GM21423 (cell line): ENCODE data around the gene STAT3.
"Not testable (repeated sequence)": the region's sequence is repeated elsewhere in the genome, so short reads cannot be mapped to it uniquely, and the experiment has no call there.

Experiments used
- ATAC-seq: cut with Tn5 transposase; IDR thresholded peaks from one replicate; pipeline ENCODE4 v1.9.1; 2021; ENCODE audit warnings: mild to moderate bottlenecking, moderate library complexity; ENCODE audit not compliant: unreplicated experiment

STAT3 gene

DNA sequence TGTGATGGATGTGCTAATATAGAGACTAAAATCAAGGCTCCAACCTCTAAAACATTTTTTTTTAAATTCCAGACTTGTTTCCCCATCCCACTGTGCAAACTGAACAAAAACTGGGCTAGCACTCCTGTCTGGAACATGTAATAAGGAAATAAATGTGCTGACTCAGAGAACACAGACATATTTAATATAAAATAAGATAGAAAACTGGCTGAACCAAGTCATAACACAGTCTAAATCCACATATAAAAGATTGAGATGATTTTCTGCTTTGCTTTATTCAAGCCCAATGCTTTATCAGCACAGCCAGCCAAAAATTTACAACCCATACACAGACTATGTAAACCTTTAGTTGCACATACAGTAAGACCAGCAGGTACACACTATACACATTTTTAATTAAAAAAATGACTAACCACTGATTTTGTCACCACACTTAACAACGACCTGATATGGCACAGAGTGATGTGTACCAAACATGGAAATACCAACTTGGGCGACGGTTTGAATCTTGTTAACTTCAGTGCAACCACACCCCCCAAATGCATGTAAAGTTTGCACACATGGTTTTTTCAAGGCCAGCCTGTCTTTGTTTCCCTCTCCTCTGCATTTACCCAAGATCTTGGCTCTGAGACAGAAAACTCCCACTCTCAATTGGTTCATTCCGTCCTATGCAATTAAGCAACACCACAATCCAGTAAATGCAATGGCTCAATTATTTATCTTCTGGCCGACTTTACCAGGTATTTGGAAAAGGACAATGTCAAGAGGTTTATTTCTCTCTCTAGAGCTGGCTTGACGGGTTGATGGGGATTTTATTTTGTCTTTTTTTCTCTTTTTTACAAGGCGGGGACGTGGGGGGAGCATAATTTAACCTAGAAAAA, 1.2 kb downstream of the STAT3 start:
- ATAC-seq: no peak

DNA sequence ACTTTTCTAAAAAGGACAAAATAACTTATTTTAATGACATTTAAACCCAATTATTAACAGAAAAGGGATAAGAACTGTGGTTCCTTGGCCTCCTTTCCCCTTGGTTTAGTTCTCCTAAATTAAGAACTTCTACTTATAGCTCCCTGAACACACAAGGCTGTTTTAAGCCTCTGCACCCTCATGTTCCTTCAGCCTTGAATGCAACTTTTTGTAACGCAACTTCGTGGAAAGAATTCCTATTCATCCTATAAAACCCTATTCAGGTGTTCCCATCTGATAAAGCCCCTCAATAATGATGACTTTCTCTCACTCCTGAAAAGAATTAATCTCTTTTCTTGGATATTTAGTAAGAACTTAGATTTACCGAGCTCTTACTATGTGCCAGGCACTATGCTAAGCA, 6.3 kb downstream of the STAT3 start:
- no peak for ATAC-seq

DNA sequence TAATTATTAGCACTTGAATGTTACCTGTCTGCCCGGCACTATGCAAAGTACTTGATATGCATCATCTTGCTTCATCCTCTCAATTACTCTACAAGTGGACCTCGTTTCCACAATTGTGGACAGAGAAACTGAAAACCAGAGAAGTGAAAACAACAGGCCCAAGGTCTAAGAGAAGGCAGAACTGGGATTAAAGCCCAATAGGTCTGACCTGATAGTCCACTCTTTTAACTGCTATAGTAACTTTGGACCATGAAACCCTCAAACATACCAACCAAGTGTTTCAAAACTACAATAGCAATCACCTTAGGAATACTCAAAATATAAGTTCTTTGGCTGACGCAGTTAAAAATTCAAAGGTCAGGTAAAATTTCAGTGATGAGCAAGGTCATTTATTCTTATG, 7.3 kb downstream of the STAT3 start:
- ATAC-seq: no peak

DNA sequence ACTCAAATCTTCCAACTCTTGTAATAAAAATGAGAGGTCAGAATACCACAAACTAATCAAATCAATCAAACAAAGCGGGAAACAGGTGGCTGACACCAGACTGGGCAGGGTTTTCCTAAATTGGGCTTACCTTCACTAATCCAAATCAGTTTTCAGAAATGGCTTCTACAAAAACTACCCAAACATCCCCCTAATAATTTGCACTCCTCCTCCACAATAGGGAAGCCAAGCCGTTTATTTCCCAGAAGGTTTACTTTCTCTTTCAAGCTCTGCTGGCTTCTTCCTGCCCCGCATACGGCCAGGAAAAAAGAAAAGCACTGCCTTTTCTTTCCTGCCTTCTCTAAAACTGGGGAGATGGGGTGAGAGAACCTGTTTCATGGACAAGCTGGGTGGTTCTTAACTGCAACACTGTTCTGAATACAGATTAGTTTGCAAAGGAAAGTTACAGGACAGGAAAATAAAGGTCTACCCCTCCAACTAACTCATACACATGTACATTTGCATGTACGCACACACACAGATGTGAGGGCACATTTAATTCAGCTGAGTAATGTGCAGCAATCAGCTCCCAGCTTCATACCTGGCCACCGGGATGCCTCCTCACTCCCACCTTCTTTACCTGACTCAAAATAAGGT, 9.2 kb downstream of the STAT3 start:
- no peak for ATAC-seq

DNA sequence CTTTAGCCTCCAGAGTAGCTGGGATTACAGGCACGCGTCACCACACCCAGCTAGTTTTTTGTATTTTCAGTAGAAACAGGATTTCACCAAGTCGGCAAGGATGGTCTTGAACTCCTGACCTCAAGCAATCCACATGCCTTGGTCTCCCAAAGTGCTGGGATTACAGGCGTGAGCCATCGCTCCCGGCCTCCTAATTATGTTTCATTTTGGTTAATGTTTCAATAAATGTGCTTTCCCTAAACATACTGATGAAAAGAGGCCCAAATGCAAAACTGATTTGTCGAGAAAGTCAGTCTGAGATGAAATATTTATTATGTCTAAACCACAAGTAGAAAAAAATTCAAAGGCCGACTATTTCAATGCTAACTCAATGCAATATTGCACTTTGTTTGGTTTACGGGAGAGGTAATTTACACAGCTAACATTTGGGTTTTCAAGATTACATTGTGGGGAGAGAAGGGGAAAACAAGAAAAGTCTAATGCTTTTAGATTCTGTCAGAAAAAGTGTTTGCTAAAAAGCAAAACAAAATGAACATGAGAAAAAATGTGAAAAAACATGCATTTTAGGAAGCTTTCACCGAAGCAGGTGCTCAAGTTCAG, 9.8 kb downstream of the STAT3 start:
- ATAC-seq: no peak

DNA sequence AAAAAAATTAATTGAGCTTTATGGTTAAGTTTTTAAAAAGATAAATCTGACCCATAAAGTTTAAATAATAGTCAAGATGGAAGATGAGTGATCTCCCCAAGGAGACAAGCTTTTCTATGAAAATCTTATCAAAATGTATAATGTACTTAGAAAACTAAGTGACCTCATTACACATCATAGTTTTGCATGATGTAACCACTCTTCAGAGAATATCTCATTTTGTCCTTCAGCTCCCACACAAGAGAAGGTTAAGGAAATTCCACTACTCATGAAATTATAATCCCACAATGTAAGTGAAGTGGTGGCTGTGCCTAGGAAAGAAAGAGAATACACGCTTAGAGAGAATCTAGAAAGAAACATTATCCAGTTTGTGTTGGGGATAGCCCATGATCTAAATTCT, 14.3 kb downstream of the STAT3 start:
- ATAC-seq: no peak

DNA sequence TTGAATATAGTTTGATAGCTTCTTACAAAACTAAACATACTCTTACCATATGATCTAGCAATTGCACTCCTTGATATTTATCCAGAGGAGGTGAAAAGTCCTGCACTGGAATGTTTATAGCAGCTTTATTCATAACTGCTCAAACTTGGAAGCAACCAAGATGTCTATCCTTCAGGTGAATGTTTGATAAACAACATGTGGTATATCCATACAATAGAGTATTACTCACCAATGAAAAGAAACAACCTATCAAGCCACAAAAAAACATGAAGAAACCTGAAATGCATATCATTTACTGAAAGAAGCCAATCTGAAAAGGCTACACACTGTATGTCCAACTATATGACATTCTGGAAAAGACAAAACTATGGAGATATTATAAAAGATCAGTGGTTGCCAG, 16.1 kb downstream of the STAT3 start:
- no peak for ATAC-seq

DNA sequence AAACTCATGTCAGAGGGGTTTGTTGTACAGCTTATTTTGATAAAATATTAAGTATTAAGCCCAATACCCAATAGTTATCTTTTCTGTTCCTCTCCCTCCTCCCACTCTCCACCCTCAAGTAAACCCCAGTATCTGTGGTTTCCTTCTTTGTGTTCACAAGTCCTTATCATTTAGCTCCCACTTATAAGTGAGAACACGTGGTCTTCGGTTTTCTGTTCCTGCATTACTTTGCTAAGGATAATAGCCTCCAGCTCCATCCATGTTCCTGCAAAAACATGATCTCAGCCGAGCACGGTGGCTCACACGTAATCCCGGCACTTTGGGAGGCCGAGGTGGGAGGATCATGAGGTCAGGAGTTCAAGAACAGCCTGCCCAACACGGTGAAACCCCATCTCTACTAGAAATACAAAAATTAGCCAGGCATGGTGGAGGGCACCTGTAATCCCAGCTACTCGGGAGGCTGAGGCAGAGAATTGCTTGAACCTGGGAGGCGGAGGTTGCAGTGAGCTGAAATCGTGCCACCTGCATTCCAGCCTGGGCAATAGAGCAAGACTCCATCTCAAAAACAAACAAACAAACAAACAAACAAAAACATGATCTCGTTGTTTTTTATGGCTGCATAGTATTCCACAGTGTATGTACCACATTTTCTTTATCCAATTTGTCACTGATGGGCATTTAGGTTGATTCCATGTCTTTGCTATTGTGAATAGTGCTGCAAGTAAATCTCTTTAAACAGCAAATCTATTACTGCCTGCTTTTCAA, 19.3 kb downstream of the STAT3 start:
- ATAC-seq: not testable (repeated sequence)

DNA sequence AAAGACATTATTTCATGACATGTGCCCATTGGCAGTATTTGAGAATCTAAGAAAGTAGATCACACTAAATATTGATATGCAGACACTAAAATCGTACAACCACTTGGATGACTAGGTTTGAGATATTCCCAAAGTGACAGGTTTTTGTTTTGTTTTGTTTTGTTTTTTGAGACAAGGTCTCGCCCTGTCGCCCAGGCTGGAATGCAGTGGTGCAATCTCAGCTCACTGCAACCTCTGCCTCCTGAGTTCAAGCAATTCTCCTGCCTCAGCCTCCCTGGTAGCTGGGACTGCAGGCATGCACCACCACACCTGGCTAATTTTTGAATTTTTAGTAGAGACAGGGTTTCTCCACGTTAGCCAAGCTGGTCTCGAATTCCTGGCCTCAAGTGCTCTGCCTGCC, 19.9 kb downstream of the STAT3 start:
- ATAC-seq: not testable (repeated sequence)

DNA sequence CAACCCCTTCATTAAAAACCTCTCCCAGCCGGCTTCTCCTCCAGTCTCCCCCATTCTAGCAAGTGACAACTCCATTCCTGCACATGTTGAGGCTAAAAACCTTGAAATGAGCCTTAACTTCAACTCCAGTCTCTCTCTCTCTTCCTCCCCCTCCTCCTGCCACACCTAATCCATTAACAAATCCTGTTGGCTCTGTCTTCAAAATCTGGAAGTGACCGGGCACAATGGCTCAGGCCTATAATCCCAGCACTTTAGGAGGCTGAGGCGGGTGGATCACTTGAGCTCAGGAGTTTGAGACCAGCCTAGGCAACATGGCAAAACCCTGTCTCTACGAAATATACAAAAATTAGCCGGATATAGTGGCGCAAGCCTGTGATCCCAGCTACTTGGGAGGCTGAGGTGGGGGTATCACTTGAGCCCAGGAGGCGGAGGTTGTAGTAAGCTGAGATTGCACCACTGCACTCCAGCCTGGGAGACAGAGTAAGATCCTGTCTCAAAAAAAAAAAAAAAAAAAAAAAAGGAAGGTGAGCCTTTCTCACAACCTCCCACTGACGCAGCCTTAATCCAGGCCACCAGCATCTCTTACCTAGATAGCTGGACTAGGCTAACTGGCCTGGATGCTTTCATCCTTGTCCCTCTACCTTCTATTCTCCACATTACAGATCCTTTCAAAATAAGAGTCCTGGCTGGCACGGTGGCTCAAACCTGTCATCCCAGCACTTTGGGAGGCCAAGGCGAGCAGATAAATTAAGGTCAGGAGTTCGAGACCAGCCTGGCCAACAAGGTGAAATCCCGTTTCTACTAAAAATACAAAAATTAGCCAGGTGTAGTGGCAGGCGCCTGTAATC, 21.8 kb downstream of the STAT3 start:
- ATAC-seq: not testable (repeated sequence)

DNA sequence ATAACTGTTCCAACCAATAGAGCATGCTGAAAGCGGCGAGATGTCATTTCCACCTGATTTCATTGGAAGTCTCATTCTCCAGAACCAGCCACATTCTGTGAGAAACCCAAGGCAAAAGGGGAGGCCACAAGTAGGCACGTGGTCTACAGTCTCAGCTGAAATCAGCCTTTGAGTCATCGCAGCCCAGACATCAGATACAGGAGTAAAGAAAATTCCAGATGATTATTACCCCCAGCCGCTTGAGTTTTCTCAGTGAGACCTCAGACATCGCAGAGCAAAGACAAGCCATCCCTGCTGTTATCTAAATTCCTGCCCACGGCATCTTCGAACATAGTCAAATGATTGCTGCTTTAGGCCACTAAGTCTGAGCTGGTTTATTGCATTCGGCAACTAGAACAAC, 23.1 kb downstream of the STAT3 start:
- no peak for ATAC-seq

DNA sequence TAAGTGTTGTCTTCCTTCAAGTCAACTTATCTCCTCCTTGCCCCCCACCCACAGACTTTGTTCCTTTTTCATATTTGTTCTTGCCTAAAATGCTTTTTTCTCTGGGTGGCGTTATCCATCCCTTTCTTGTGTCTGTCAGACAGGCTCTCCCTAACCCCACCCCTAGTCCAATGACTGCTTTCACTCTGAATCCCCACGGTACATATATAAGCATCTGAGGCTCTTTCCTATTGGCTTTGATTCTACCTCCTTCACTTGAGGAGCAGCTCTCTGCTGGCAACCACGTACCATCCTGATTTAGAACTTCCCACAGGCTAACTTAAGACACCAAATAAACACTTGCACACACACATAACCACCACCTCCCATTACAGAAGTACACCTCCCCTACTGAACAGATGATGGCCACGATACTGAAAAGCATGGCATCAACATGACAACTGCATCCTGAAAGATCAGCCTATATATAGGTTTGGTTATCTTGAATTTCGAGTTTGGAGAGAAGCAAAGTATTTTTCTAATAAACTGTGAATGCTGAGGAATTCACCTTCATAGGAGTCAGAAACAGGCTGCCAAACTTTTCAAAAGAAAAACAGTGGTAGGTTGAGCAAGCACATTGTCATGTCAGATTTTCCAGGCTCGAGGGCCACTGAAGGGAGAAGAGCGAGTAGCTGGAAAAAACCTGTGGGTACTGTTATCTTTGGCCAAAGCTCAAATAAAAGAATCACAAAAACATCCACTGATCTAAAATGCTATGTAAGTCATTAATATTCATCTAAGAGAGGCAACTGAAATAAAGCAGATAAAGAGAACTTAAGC, 24.3 kb downstream of the STAT3 start:
- ATAC-seq: no peak

DNA sequence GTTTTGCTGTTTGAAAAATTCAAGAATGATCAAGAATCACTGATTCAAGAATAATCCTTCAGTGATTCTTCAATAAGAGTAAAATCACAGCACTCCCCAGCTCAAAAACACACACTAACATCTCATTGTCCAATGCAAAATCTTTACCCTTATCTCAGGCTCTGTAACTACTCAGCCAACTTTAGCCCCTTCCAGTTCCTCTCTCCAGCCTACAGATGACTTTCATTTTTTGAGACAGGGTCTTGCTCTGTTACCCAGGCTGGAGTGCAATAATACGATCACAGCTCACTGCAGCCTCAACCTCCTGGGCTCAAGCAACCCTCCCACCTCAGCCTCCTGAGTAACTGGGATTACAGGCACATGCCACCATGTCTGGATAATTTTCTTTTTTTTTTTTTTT, 25.0 kb downstream of the STAT3 start:
- no peak for ATAC-seq

DNA sequence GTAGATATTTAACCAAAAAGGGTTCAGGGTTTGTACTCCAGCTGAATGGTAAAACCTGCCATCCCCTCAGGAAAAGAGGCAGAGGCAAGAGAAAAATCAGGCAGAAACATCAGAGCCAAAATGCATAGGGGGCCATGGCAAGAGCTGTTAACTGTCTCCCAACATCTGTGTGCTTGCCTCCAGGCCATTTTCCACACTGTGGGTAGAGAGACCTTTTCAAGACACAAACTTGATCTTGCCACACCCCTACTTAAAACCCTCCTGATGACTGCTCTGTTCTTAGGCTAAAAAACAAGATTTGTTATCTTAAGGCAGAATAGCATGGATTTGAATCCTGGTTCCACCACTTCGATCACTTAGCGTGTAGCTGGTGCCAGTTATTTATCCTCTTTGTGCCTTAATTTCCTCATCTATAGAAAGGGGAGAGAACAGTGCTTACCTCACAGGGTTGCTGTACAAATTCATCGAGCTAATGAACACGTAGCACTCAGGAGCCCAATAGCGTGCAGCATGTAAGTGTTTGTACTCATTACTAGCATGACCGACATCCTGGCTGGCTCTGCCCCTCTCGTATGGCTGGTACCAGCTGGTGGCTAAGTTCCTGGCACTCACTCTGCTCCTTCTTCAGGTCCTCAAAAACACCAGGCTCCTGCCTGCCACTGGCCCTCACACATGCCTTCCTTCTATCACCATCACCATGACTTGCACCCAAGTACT, 25.8 kb downstream of the STAT3 start:
- no peak for ATAC-seq

DNA sequence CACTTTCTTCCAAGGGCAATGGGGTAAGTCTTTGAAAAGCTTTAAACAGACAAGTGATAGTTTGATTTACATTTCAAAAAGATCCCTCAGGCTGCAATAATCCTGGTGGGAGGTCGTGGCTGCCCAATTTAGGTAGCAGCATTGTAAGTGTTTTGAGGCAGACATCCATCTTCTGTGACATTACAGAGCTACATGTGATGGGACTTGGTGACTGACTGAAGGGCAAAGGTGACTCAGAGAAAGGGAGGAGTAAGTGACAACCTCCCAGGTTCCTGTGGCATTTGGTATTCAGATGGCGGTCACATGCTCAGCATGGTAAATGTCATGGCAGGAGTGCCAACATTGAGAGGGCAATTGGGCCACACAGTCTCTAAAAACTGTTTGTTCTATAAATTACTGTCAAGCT, 26.5 kb downstream of the STAT3 start:
- ATAC-seq: no peak

DNA sequence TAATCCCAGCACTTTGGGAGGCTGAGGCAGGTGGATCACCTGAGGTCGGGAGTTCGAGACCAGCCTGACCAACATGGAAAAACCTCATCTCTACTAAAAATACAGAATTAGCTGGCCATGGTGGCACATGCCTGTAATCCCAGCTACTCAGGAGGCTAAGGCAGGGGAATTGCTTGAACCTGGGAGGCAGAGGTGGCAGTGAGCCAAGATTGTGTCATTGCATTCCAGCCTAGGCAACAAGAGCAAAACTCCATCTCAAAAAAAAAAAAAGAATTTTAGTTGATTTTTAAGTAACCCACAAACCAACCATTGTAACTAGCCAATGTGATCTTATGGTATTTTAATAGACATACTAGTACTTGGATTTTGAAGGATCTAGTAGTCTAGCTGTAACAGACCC, 27.9 kb downstream of the STAT3 start:
- ATAC-seq: not testable (repeated sequence)

DNA sequence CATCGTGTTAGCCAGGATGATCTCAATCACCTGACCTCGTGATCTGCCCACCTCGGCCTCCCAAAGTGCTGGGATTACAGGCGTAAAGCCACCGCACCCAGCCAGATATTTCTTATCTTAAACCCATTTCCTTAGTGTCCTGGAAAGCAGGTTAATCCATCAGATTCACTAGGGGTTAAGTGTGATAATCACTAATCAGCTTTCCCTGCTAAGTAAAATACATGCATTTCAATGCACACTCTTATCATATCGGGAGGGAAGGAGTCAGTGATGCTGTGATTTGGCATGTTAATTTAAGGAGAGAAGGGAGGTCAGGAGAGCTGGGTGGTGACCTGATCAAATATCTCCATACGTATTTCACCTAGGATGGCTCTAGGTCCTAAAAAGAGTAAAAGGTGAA, 29.1 kb downstream of the STAT3 start:
- no peak for ATAC-seq

DNA sequence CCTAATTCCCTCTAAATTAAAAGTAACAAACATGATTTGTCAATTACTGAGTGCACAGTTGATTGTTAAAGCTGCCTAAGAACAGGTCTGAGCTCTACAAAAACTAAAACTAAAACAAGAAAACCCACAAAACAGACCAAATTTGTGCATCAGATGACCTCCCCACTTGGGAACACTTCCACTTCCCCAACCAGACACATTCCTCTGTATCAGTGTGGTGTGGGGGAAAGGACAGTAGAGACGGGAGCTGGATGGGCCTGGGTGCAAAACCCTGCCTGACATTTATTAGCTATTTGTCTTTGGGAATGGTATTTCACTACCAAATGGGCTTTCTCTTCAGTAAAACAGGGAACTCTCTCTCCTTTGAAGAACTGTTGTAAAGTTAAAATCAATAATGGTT, 29.8 kb downstream of the STAT3 start:
- ATAC-seq: no peak
